Measurements from ENCODE around the gene CBX4.

DNA sequence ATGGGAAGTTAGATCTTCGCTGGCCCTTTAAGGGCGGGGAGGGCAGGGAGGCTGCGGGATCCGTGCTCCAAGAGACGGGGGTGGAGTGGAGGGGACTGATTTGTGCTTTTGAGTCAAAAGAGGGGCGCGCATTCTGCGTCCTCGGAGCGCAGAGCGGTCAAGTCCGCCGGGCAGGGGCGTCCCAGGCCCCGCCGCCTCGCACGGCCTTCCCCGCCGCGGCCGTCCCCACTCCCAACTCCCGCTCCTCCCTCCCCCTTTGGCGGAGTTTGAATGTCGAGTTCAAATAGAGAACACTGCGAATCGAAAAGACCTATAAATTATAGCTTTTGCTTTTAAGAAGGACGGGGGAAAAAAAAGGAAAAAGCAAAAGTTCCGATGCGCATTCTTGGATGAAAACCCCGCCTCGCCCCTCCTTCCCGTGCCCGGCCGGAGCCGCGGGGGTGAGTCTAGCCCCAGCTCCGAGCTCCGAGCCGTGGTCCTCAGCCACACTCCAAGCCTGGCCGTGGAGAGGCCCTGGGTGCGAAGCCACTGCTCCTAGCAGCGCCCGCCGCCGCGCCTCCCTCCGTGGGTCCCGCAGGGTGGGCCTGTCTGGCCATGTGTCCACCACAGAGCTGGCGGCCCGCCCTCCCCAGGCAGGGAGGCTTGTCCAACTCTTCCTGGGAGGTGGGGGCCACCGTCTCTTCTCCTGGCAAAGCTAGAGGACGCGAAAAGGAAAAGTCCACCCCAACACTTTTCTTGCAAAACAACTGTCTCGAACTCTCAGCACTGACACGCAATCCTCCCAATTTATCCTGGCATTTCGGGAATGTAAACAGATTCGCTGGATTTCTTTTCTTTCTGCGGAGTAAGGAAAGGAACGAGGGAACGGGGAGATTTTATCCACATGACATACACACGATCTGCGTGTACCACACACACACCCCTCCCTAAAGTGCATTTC lies 46.0 kb downstream of the CBX4 start:
- TF ChIP-seq, protein P1, sequence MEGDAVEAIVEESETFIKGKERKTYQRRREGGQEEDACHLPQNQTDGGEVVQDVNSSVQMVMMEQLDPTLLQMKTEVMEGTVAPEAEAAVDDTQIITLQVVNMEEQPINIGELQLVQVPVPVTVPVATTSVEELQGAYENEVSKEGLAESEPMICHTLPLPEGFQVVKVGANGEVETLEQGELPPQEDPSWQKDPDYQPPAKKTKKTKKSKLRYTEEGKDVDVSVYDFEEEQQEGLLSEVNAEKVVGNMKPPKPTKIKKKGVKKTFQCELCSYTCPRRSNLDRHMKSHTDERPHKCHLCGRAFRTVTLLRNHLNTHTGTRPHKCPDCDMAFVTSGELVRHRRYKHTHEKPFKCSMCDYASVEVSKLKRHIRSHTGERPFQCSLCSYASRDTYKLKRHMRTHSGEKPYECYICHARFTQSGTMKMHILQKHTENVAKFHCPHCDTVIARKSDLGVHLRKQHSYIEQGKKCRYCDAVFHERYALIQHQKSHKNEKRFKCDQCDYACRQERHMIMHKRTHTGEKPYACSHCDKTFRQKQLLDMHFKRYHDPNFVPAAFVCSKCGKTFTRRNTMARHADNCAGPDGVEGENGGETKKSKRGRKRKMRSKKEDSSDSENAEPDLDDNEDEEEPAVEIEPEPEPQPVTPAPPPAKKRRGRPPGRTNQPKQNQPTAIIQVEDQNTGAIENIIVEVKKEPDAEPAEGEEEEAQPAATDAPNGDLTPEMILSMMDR (IDR thresholded peaks at IDR 0.05 in 4 of 5, conservative IDR thresholded peaks at IDR 0.05 in 1 of 5), result no peak
- TF ChIP-seq POLR2A (IDR thresholded peaks at IDR 0.05), result no peak

Measured in gastrocnemius medialis (tissue), 4 donors.